GM12872 (cell line): ENCODE data around the gene ARNT2.

Experiments used
- TF ChIP-seq, protein P1 (sequence below): IDR thresholded peaks from 3 replicates; pipeline ENCODE4 v1.5.1; 2011; ENCODE audit warnings: low read depth, mild to moderate bottlenecking, low read length, moderate library complexity; ENCODE audit not compliant: insufficient read depth

Gene ARNT2

DNA sequence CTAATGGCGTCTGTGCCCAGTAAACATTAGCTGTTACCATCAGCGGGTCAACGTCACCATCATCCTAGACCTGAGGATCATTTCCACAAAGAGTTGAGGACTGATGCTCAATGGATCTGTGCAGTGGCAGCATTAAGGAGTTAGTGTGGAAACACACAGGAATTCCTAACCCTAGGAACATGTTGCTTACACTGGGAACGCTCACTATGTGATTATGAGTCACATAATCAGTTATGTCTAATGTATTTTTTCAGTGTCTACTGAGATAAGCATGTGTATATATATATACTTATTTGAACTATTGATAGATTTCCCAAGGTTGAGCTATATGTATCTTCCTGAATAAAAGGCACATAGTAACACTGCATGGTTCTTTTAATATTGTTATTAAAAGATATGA is 19.0 kb downstream of the ARNT2 start:
- TF ChIP-seq, protein P1, sequence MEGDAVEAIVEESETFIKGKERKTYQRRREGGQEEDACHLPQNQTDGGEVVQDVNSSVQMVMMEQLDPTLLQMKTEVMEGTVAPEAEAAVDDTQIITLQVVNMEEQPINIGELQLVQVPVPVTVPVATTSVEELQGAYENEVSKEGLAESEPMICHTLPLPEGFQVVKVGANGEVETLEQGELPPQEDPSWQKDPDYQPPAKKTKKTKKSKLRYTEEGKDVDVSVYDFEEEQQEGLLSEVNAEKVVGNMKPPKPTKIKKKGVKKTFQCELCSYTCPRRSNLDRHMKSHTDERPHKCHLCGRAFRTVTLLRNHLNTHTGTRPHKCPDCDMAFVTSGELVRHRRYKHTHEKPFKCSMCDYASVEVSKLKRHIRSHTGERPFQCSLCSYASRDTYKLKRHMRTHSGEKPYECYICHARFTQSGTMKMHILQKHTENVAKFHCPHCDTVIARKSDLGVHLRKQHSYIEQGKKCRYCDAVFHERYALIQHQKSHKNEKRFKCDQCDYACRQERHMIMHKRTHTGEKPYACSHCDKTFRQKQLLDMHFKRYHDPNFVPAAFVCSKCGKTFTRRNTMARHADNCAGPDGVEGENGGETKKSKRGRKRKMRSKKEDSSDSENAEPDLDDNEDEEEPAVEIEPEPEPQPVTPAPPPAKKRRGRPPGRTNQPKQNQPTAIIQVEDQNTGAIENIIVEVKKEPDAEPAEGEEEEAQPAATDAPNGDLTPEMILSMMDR, result no peak

DNA sequence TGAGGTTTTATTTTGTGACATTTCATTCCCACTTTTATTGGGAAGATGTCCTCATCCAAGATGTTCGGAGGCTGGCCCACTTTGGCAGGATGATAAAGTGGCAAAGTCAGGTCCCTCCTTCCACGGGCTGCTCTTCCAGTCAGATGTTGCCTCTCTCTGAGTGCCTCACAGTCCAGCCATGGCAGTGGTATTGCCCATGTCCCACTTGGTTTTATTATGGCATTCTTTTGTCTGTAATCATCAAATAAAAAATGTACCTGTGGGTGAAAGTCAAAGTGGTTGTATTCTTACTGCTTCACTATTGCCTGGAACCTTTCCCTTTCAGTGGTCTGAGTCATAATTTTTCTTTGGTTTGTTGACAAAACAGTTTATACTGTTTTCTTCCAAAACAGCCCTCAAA is 20.2 kb downstream of the ARNT2 start:
- TF ChIP-seq, protein P1, result no peak

DNA sequence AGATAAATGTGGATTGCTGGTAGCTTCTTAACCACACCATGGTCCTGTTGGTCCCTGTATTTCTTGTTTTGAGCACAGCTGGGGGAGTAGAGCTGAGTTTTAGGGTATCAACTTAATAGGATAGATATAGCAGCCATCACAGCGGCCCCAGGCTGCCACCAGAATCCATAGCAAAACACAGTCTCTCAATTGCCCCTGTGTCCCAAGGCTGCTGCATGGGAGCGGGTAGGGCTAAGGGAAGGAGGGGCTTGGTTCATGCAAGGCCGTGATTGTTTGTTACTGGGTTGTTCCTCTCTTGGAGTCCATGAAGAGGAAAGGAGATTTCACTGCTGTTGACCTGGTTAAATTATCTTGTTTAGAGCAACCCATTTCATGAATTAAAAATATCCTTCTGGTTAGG is 22.1 kb downstream of the ARNT2 start:
- TF ChIP-seq, protein P1, result no peak

DNA sequence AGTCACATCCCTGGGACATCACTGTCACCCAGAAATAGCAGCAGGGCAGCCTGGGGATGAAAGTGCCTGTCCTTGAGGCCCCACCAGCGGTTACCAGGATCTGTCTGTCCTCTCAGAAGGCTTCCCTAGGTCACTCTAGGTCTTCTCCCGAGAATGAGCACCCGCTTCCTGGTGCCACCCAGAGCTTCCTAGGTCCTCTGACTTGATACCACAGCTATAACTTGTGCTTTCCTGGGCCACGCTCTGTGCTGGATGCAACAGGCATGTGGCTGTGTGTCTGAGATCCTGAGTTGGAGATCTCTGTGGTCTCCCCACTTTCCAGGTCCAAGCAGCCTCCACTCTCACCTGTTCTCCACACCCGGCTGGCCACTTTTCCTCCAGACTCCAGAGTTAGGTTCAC is 25.8 kb downstream of the ARNT2 start:
- TF ChIP-seq, protein P1, result no peak

DNA sequence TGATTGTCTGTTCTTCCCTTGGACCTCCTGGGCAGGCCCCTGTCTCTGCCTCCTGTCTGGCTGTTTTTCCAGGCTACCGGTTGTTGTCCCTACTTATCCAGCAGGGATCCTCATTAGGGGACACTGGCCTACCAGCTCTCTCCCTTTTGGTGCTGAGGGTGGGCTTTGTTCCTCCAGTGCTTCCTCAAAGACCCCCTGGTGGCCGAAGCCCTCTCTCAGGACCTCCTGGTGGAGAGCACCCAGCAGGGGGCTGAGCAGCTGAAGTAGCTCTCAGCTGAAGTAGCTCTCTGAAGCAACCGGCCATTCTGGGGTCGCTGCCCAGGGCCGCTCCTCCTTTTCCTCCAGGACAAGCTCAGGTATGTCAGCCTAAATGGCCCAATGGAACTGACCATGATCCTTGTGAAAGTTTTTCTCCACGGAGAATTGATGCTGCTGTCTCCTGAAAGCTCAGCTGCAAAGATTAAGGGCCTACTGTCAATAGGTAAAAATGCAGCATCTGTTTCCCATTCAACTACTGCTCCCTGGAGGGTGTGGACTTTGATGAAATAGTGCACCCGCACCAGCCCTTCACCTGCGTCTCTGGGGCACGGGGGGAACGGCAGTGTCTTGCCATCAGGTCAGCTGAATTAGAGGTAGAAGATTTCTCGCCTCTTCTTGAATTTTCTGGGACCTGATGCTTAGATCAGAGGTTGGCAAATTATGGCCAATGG is 27.6 kb downstream of the ARNT2 start:
- TF ChIP-seq, protein P1, result no peak

DNA sequence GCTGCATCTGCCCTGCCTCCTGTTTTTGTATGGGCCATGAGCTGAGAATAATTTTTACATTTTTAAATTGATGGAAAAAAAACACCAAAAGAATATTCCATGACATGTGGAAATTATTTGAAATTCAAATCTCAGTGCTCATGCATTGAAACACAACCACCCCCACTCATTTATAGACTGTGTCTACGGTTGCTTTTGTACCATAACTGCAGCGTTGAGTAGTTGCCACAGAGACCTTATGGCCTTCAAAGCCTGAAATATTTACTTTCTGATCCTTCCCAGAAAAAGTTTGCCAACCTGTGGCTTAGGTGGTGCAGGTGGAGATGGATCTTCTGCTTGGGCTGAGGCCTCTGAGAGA is 28.1 kb downstream of the ARNT2 start:
- TF ChIP-seq, protein P1, result no peak

DNA sequence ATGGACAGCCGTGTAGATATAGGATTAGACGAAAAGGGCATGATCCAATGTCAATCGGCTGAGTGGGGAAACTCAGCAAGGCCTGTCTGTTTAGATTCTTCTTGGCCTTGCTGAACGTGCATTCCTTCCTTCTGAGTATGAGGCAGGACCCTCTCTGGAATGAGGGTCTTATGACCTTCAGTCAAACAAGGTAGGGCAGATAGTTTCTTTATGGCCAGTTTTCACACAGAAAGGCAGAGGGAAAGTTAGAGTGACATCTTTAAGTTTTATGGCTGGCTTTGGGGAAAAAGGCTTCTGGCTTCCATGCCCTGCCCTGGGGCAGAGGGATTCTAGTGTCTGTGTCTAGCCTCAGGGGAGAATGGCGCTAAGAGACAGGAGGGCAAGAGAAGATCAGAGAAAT is 29.7 kb downstream of the ARNT2 start:
- TF ChIP-seq, protein P1, result no peak
